ENCODE results near the gene ATRX.
A peak's percentile ranks its signal among the peaks of the same experiment; 100 is the strongest.

ATRX gene

GRCh38 chrX:77785486-77786364 is at the start of gene ATRX (continued):
- no peak for TF ChIP-seq ZNF571 (tag by site-specific recombination; IDR thresholded peaks at IDR 0.05)
- TF ChIP-seq SCRT1 (tag by site-specific recombination; IDR thresholded peaks at IDR 0.05; ENCODE audit: borderline replicate concordance), result 0 out of 2 replicates have a peak, but pooled peaks have one; percentile 44
- peak; percentile 82 for TF ChIP-seq ZBTB21 (tag by site-specific recombination; IDR thresholded peaks at IDR 0.05)
- 0 out of 2 replicates have a peak, but pooled peaks have one; percentile 9 for TF ChIP-seq ZNF580 (tag by site-specific recombination; IDR thresholded peaks at IDR 0.05)
- TF ChIP-seq GLIS1 (tag by site-specific recombination; IDR thresholded peaks at IDR 0.05), result peak; percentile 75
- TF ChIP-seq ZBTB17 (tag by site-specific recombination; IDR thresholded peaks at IDR 0.05), result no peak; the same call in 1 of the 2 replicates
- TF ChIP-seq ZNF560 (tag by site-specific recombination; IDR thresholded peaks at IDR 0.05; ENCODE audit: borderline replicate concordance), result no peak
- TF ChIP-seq ZNF280D (tag by site-specific recombination; IDR thresholded peaks at IDR 0.05), result no peak
- peak; percentile 25; the same call in 1 of the 2 replicates for TF ChIP-seq ZNF341 (tag by site-specific recombination; IDR thresholded peaks at IDR 0.05; ENCODE audit: low read depth)
- 0 out of 2 replicates have a peak, but pooled peaks have one; percentile 8 for TF ChIP-seq ZNF623 (tag by site-specific recombination; IDR thresholded peaks at IDR 0.05)
- peak; percentile 47; the same call in 1 of the 2 replicates for TF ChIP-seq ZNF335 (tag by site-specific recombination; conservative IDR thresholded peaks at IDR 0.05)
- peak; percentile 59 for TF ChIP-seq ZBTB10 (tag by site-specific recombination; IDR thresholded peaks at IDR 0.05)
- TF ChIP-seq ZNF501 (tag by site-specific recombination; IDR thresholded peaks at IDR 0.05), result peak; percentile 59; the same call in 1 of the 2 replicates
- TF ChIP-seq SP3 (tag by site-specific recombination; IDR thresholded peaks at IDR 0.05), result peak; percentile 37; the same call in 1 of the 2 replicates
- TF ChIP-seq ZEB2 (tag by site-specific recombination; IDR thresholded peaks at IDR 0.05), result peak; percentile 35; the same call in 1 of the 2 replicates
- no peak for TF ChIP-seq ZNF610 (tag by site-specific recombination; IDR thresholded peaks at IDR 0.05; ENCODE audit: borderline replicate concordance)
- peak; percentile 72 for TF ChIP-seq ZFP69B (tag by site-specific recombination; IDR thresholded peaks at IDR 0.05)
- peak; percentile 89 for TF ChIP-seq ZNF629 (tag by site-specific recombination; IDR thresholded peaks at IDR 0.05)
- peak; percentile 88 for TF ChIP-seq SCRT2 (tag by site-specific recombination; IDR thresholded peaks at IDR 0.05)
- peak; percentile 44; the same call in 1 of the 2 replicates for TF ChIP-seq ZNF76 (tag by site-specific recombination; IDR thresholded peaks at IDR 0.05; ENCODE audit: borderline replicate concordance, low read depth)
- peak; percentile 70 for TF ChIP-seq ZXDB (tag by site-specific recombination; IDR thresholded peaks at IDR 0.05)
- TF ChIP-seq PRDM6 (tag by site-specific recombination; IDR thresholded peaks at IDR 0.05), result no peak
- peak; percentile 28; the same call in 1 of the 2 replicates for TF ChIP-seq ZNF18 (tag by site-specific recombination; IDR thresholded peaks at IDR 0.05)
- peak; percentile 74; the same call in 1 of the 2 replicates for TF ChIP-seq ZNF2 (tag by site-specific recombination; IDR thresholded peaks at IDR 0.05)
- TF ChIP-seq YY1 (tag by site-specific recombination; IDR thresholded peaks at IDR 0.05), result peak; percentile 93
- peak; percentile 25; the same call in 1 of the 2 replicates for TF ChIP-seq OSR2 (tag by site-specific recombination; IDR thresholded peaks at IDR 0.05)
- peak; percentile 46; the same call in 1 of the 2 replicates for TF ChIP-seq SP7 (tag by site-specific recombination; IDR thresholded peaks at IDR 0.05)
